NCI-H460 (cell line): ENCODE results near the gene CCL17. TPM values are rescaled to one million over a fixed set of nuclear protein-coding genes. Genes with fewer than 3 reads are reported as not detected.

Experiments
- total RNA-seq: library from RNA; depleted of rRNA; stranded (reverse); fragments of >200 nt; shearing (Covaris generic); gene quantifications from 2 replicates; pipeline ENCODE4 v1.2.3, GENCODE V29; 2014; rRNA removed

Gene CCL17
- total RNA-seq, 1 experiment from 2014 or later = not detected

Other genes starting within 250 kb of the CCL17 start
- 143 and 150 TPM in 2 replicates for gene PSME3IP1, start 218.7 kb upstream of the CCL17 start, total RNA-seq
- gene RSPRY1, start 218.4 kb upstream of the CCL17 start, total RNA-seq = 34.6 and 44.7 TPM in 2 replicates
- 111 and 121 TPM in 2 replicates for gene ARL2BP, start 159.5 kb upstream of the CCL17 start, total RNA-seq
- 0.58 and 2.1 TPM in 2 replicates for gene PLLP, start 120.1 kb upstream of the CCL17 start, total RNA-seq
- not detected in 2 replicates for gene CCL22, start 46.0 kb upstream of the CCL17 start, total RNA-seq
- gene CX3CL1, start 32.3 kb upstream of the CCL17 start, total RNA-seq = not detected in 2 replicates
- gene CIAPIN1, start 42.6 kb downstream of the CCL17 start, total RNA-seq = 107 and 112 TPM in 2 replicates
- gene COQ9, start 42.7 kb downstream of the CCL17 start, total RNA-seq = 104 and 113 TPM in 2 replicates
- 153 and 166 TPM in 2 replicates for gene POLR2C, start 57.9 kb downstream of the CCL17 start, total RNA-seq
- gene DOK4, start 81.7 kb downstream of the CCL17 start, total RNA-seq = 8.7 and 9.6 TPM in 2 replicates
- gene CCDC102A, start 131.8 kb downstream of the CCL17 start, total RNA-seq = 4.8 and 5.2 TPM in 2 replicates
- gene ADGRG5, start 137.9 kb downstream of the CCL17 start, total RNA-seq = not detected in 2 replicates
- gene ADGRG1, start 223.9 kb downstream of the CCL17 start, total RNA-seq = 15.1 and 20.2 TPM in 2 replicates